A673 (cell line): ENCODE results near the gene MANEAL. TPM values are rescaled to one million over a fixed set of nuclear protein-coding genes. Genes with fewer than 3 reads are reported as not detected.
A peak's percentile ranks its signal among the peaks of the same experiment; 100 is the strongest.

ENCODE experiments used
- BruUV-seq: library from RNA; stranded (reverse); fragments of 400-500 nt; replicated peaks from 2 replicates; lab custom pipeline; 2021; lab: Mats Ljungman, UMichigan
- CTCF ChIA-PET: fragments of 300-600 bp; sonication (Branson Sonifier 250); formaldehyde crosslinking; loops from one replicate; lab custom pipeline; 2022; ENCODE audit warnings: antibody characterized with exemption; lab: Charles Lee
- POLR2A ChIA-PET: fragments of 300-600 bp; sonication (Branson Sonifier 250); formaldehyde crosslinking; loops from one replicate; lab custom pipeline; 2022; ENCODE audit warnings: antibody characterized with exemption; ENCODE audit not compliant: low non-redundant PET; lab: Charles Lee
- DNase-seq: peaks from one replicate; pipeline ENCODE4 v3.0.0-alpha.2; 2015; ENCODE audit warnings: low spot score
- H3K27ac ChIP-seq: fragments of 200-600 bp; sonication (generic); 2 replicates; pipeline ENCODE4 v1.5.1; 2016; ENCODE audit warnings: mixed run types, low read depth, mild to moderate bottlenecking, mixed read lengths, antibody characterized with exemption, low read length; ENCODE audit not compliant: poor library complexity, severe bottlenecking
- H3K27me3 ChIP-seq: fragments of 200-600 bp; sonication (generic); replicated peaks from 2 replicates; pipeline ENCODE4 v1.6.1; 2017; ENCODE audit warnings: mixed run types, low read depth, mild to moderate bottlenecking, mixed read lengths, antibody characterized with exemption, low read length; ENCODE audit not compliant: insufficient read depth, poor library complexity
- H3K36me3 ChIP-seq: fragments of 200-600 bp; sonication (generic); 2 replicates; pipeline ENCODE4 v1.6.1; 2016; ENCODE audit warnings: mixed run types, mild to moderate bottlenecking, mixed read lengths, antibody characterized with exemption, low read length; ENCODE audit not compliant: insufficient read depth, poor library complexity, severe bottlenecking
- H3K4me1 ChIP-seq: fragments of 200-600 bp; sonication (generic); 2 replicates; pipeline ENCODE4 v1.6.1; 2017; ENCODE audit warnings: mixed run types, mild to moderate bottlenecking, mixed read lengths, antibody characterized with exemption, low read length; ENCODE audit not compliant: insufficient read depth, poor library complexity, severe bottlenecking
- H3K4me3 ChIP-seq: fragments of 200-600 bp; sonication (generic); 2 replicates; pipeline ENCODE4 v1.5.1; 2016; ENCODE audit warnings: low read depth, mixed run types, mild to moderate bottlenecking, mixed read lengths, low read length; ENCODE audit not compliant: poor library complexity, severe bottlenecking
- H3K9me3 ChIP-seq: fragments of 200-600 bp; sonication (generic); 2 replicates; pipeline ENCODE4 v1.6.1; 2016; ENCODE audit warnings: mixed run types, low read depth, mild to moderate bottlenecking, mixed read lengths, antibody characterized with exemption, low read length; ENCODE audit not compliant: poor library complexity, severe bottlenecking
- EZH2 ChIP-seq: fragments of 200-600 bp; sonication (generic); IDR thresholded peaks from 2 replicates; pipeline ENCODE4 v1.6.1; 2017; ENCODE audit warnings: borderline replicate concordance, low read depth, mild to moderate bottlenecking, mixed read lengths, antibody characterized with exemption, low read length; ENCODE audit not compliant: poor library complexity, severe bottlenecking
- intact Hi-C: fragments of 100-400 bp; cut with micrococcal nuclease; formaldehyde crosslinking; loops from one replicate; pipeline ENCODE4 v1.10.0; 2022; ENCODE audit not compliant: unreplicated experiment
- total RNA-seq: library from RNA; stranded (reverse); gene quantifications from 2 replicates; pipeline ENCODE4 v1.2.3, GENCODE V29; 2021
- TF ChIP-seq, protein P1 (sequence below): fragments of 300-800, 200-600 bp; sonication (generic); conservative IDR thresholded peaks from 2 replicates; pipeline ENCODE4 v1.5.1; 2017; ENCODE audit warnings: low read depth, mild to moderate bottlenecking, antibody characterized with exemption, low read length, moderate library complexity, mixed read lengths

MANEAL gene
- total RNA-seq, 1 experiment from 2014 or later = 5.9 TPM

- peaks cover 18% of the 10 kb centered on the region for H3K36me3 ChIP-seq
- H3K4me1 ChIP-seq = peaks cover 15% of the 10 kb centered on the region
- ChIA-PET CTCF (no interaction called here), POLR2A (no interaction called here)
- intact Hi-C loops = loop anchor here (5.0 to 10.0 kb wide), 2 partner anchors 47 to 115 kb away; partner anchors contain the start of genes CDCA8 and MTF1
- no peak overlapping the region for H3K27ac ChIP-seq
- H3K27me3 ChIP-seq = no peaks in the 10 kb centered on the region
- TF ChIP-seq EZH2 = no peak
- TF ChIP-seq, protein P1, sequence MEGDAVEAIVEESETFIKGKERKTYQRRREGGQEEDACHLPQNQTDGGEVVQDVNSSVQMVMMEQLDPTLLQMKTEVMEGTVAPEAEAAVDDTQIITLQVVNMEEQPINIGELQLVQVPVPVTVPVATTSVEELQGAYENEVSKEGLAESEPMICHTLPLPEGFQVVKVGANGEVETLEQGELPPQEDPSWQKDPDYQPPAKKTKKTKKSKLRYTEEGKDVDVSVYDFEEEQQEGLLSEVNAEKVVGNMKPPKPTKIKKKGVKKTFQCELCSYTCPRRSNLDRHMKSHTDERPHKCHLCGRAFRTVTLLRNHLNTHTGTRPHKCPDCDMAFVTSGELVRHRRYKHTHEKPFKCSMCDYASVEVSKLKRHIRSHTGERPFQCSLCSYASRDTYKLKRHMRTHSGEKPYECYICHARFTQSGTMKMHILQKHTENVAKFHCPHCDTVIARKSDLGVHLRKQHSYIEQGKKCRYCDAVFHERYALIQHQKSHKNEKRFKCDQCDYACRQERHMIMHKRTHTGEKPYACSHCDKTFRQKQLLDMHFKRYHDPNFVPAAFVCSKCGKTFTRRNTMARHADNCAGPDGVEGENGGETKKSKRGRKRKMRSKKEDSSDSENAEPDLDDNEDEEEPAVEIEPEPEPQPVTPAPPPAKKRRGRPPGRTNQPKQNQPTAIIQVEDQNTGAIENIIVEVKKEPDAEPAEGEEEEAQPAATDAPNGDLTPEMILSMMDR = no peak
- H3K4me3 ChIP-seq = no peak overlapping the region
- BruUV-seq = no TSS peak
- no peak for DNase-seq
- H3K9me3 ChIP-seq = no peaks in the 10 kb centered on the region
Observed at GRCh38 chr1:37809942-37810341, 16.3 kb downstream of the MANEAL start.

- ChIA-PET POLR2A (no interaction called here), CTCF (no interaction called here)
- Histone ChIP-seq H3K9me3 (no peaks in the 10 kb centered on the region), H3K4me1 (peaks cover 15% of the 10 kb centered on the region), H3K4me3 (no peak overlapping the region), H3K27ac (no peak overlapping the region), H3K36me3 (peaks cover 9% of the 10 kb centered on the region), H3K27me3 (no peaks in the 10 kb centered on the region)
- TF ChIP-seq, protein P1 = peak; percentile 94
- TF ChIP-seq EZH2 = no peak
- peak; percentile 90 for DNase-seq
- intact Hi-C loops = no loop called here
- no TSS peak for BruUV-seq
Observed at GRCh38 chr1:37811027-37811655, 17.5 kb downstream of the MANEAL start.

DNA sequence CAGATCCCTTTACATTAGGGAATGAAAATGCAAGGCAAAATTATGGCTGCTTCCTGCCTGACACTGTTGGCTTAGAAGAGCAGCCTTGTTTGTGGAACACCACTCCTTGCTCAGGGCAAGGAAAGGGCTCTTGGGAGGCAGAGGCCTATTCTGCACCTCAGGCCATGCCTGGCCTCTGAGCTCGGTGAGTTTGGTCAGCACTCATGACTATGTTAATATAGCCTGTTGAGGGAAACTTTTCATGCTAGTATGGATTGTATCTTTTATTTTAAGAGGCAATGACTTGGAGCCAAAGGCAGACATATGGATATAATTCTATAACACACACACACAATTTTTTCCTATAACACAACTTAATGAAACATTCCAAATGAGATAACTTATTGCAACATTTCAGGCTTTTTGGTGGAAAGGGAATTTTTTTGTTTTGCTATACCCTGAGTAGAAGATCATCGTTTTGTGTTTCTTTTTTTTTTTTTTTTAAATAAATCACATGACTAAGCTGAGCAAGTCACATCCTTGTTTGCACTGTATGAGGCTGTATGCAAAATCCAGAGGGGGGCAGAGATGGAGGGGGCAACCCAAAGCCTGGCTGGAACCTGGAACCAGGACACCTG lies 20.0 kb downstream of the MANEAL start:
- Histone ChIP-seq H3K4me3 (no peak overlapping the region), H3K27ac (no peak overlapping the region), H3K4me1 (peaks cover 8% of the 10 kb centered on the region), H3K27me3 (no peaks in the 10 kb centered on the region), H3K9me3 (no peaks in the 10 kb centered on the region), H3K36me3 (peaks cover 3% of the 10 kb centered on the region)
- no peak for TF ChIP-seq EZH2
- TF ChIP-seq, protein P1 = no peak
- DNase-seq = no peak
- TSS peak; percentile 18 for BruUV-seq
- ChIA-PET POLR2A (no interaction called here), CTCF (interaction anchor here (0.6 kb wide), 1 partner anchor 46 kb away, joined by 7 read pairs; no protein-coding TSS in a partner anchor)
- intact Hi-C loops = no loop called here
